Thyroid gland (tissue), 4 donors: ENCODE measurements around the gene MRPL12. TPM values are rescaled to one million over a fixed set of nuclear protein-coding genes. Genes with fewer than 3 reads are reported as not detected.

ENCODE experiments used
- DNase-seq, 2 donors: peaks; one replicate each; pipeline ENCODE4 v3.0.0-alpha.2; 2019
- H3K27ac ChIP-seq, 3 donors: fragments of 200-600 bp; sonication (generic); 1 replicate in 2 of 3; 2 replicates in 1 of 3; pipeline ENCODE4 v1.5.1; 2016 to 2019; ENCODE audit warnings: mild to moderate bottlenecking in 1 of 3, moderate library complexity in 1 of 3
- H3K27me3 ChIP-seq: fragments of 200-600 bp; sonication (generic); one replicate; pipeline ENCODE4 v1.5.1; 2019
- H3K36me3 ChIP-seq, 2 donors: fragments of 200-600 bp; sonication (generic); one replicate each; pipeline ENCODE4 v1.5.1; 2016 to 2019
- H3K4me1 ChIP-seq, 2 donors: fragments of 200-600 bp; sonication (generic); one replicate each; pipeline ENCODE4 v1.5.1; 2017 to 2019
- H3K4me3 ChIP-seq, 3 donors: fragments of 200-600 bp; sonication (generic); replicated peaks in 1 of 3; 1 replicate in 2 of 3; 2 replicates in 1 of 3; pipeline ENCODE4 v1.5.1; 2016; ENCODE audit warnings: mild to moderate bottlenecking in 1 of 3
- H3K9me3 ChIP-seq: fragments of 200-600 bp; sonication (generic); one replicate; pipeline ENCODE4 v1.5.1; 2017
- CTCF ChIP-seq, 6 experiments: fragments of 200-600 bp in 3 of 6; fragments of 450-650 bp in 3 of 6; sonication (generic) in 3 of 6; IDR thresholded peaks; one replicate each; pipeline ENCODE4 v1.5.1; 2016 to 2019; ENCODE audit warnings: antibody characterized with exemption in 6 of 6, mild to moderate bottlenecking in 2 of 6, inconsistent platforms in 1 of 6, moderate library complexity in 1 of 6
- POLR2A ChIP-seq, 2 donors: fragments of 450-650 bp; IDR thresholded peaks; one replicate each; pipeline ENCODE4 v1.6.1; 2017; ENCODE audit warnings: antibody characterized with exemption in 2 of 2, mild to moderate bottlenecking in 2 of 2, moderate library complexity in 1 of 2
- WGBS, 2 donors: methylation state at CpG; one replicate each; pipeline ENCODE4 v1.1.5; 2017; 5-methylcytosine and 5-hydroxymethylcytosine counted together
- intact Hi-C: fragments of 100-400 bp; cut with DNase I; formaldehyde crosslinking; loops from one replicate; pipeline ENCODE4 v1.15.1; 2023
- total RNA-seq, 4 donors: library from RNA; depleted of rRNA; stranded (reverse); fragments of >200 nt; gene quantifications; one replicate each; pipeline ENCODE4 v1.2.3, GENCODE V29; 2016

MRPL12 gene
- total RNA-seq, 4 donors from 2014 or later, result 30.7 to 89.3 (median 46.4) TPM

DNA sequence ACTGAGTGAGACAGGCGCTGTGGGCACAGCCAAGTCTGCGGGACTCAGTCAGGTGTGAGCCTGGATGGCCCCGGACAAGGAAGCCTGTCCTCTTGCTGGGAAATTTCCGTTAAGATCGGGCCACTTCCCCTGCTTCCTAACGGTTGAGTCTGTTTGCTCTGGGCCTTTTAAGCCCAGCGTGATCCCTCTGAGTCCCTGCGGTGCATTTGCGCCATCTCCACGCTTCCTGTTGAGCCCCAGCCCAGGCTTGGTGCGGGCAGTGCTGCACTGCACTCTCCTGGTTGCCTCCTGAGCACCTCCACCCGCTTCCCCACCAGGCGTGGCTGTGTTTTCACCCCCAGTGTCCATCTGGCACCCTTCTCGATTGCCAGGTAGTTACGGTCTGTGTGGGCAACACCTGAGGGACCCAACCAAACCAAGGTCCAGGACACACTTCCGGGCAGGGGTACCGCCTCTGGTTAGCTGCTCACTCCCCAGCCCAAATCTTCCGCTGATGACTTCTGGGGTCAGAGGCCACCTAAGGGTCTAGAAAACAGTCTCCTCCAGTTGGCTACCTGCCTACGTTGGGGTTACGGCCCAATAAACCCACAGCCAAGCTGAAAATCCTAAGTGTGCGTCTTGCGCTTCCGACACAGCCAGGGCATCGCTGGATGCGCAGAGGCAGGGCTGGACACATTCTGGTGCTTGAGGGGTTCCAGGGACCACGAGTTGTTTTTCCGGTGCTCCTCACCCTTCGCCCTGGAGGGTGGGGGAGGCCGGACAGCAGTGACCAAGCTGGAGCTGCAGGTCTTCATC, 7.5 kb downstream of the MRPL12 start:
- WGBS, 2 donors, result 13 to 21% methylated on average over 11 to 25 of the region's 29 CpGs
- peak in 1 of 2 donors; percentile 32 for DNase-seq
- Histone ChIP-seq H3K4me1 (peaks cover 23 to 27% of the 10 kb centered on the region in 2 donors), H3K4me3 (no peak overlapping the region), H3K27me3 (no peaks in the 10 kb centered on the region), H3K9me3 (no peaks in the 10 kb centered on the region), H3K36me3 (peaks cover 10 to 13% of the 10 kb centered on the region in 2 donors), H3K27ac (no peak overlapping the region)
- intact Hi-C loops, result loop anchor here (5.0 kb wide), 1 partner anchor 147 kb away; no protein-coding TSS in a partner anchor
- TF ChIP-seq CTCF (IDR thresholded peaks at IDR 0.05) (no peak), POLR2A (IDR thresholded peaks at IDR 0.05) (no peak)

- H3K9me3 ChIP-seq, result no peaks in the 10 kb centered on the region
- peaks cover 23 to 27% of the 10 kb centered on the region in 2 donors for H3K4me1 ChIP-seq
- H3K36me3 ChIP-seq, result peaks cover 5 to 8% of the 10 kb centered on the region in 2 donors
- peak within 1 kb of the TSS; percentile 42 to 78 (median 65) for H3K4me3 ChIP-seq
- peak within 1 kb of the TSS in 1 of 3 donors; percentile 59 for H3K27ac ChIP-seq
- peak; percentile 89 to 90 for DNase-seq
- 0% methylated on average over 1 to 6 of the region's 89 CpGs for WGBS, 2 donors
- TF ChIP-seq POLR2A (IDR thresholded peaks at IDR 0.05) (peak in 1 of 2 donors; percentile 53), CTCF (IDR thresholded peaks at IDR 0.05) (peak in 2 of 6 experiments; percentile 8 to 15)
- intact Hi-C loops, result loop anchor here (5.0 kb wide), 1 partner anchor 145 kb away; no protein-coding TSS in a partner anchor
- no peaks in the 10 kb centered on the region for H3K27me3 ChIP-seq
These were observed 8.8 kb downstream of the MRPL12 start, which contains the start of gene SLC25A10 for GRCh38 chr17:81711814-81712467. TSS of gene SLC25A10 (plus strand) at chr17:81712284. CDS start at chr17:81712427, 143 bp downstream.

DNA sequence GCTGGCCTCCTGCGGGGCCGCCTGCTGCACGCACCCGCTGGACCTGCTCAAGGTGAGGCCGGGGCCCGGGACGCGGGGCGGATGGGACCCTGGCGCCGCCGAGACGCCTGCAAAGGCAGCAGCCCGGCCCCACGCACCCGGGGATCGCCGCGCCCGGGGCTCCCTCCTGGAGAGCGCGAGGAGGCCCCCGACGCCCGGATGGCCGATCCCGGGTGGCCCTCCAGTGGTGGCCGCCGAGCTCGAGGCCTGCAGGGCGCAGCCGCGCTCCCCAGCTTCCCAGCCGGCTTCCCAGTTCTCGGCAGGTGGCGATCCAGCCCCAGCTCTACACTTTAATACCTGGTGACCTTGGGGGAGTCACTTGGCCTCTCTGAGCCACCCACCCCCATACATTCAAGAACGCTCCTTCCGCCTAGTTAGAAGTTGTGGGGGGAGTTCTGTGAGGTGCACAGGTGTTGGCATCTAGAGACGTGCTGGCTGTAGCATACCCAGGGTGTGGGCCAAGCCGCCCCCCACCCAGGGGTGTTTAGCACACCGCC, 9.4 kb downstream of the MRPL12 start:
- Histone ChIP-seq H3K36me3 (peaks cover 0 to 2% of the 10 kb centered on the region in 2 donors), H3K4me1 (peaks cover 23 to 27% of the 10 kb centered on the region in 2 donors), H3K27ac (no peak overlapping the region), H3K4me3 (peak overlapping the region; percentile 42 to 78 (median 65)), H3K27me3 (no peaks in the 10 kb centered on the region), H3K9me3 (no peaks in the 10 kb centered on the region)
- peak; percentile 45 to 52 for DNase-seq
- intact Hi-C loops, result loop anchor here (5.0 kb wide), 1 partner anchor 145 kb away; no protein-coding TSS in a partner anchor
- peak in 1 of 6 experiments; percentile 16 for TF ChIP-seq CTCF (IDR thresholded peaks at IDR 0.05)
- TF ChIP-seq POLR2A (IDR thresholded peaks at IDR 0.05), result no peak
- 0% methylated on average over 2 of the region's 41 CpGs; no CpG with 5 or more reads in 1 of the 2 donors for WGBS, 2 donors

GRCh38 chr17:81713004-81713555, 9.9 kb downstream of the MRPL12 start:
- H3K4me1 ChIP-seq, result peaks cover 23 to 27% of the 10 kb centered on the region in 2 donors
- intact Hi-C loops, result loop anchor here (5.0 kb wide), 1 partner anchor 144 kb away; no protein-coding TSS in a partner anchor
- no peaks in the 10 kb centered on the region for H3K36me3 ChIP-seq
- no peak for TF ChIP-seq CTCF (IDR thresholded peaks at IDR 0.05)
- TF ChIP-seq POLR2A (IDR thresholded peaks at IDR 0.05), result no peak
- no peaks in the 10 kb centered on the region for H3K9me3 ChIP-seq
- H3K27ac ChIP-seq, result no peak overlapping the region
- peak in 1 of 2 donors; percentile 22 for DNase-seq
- WGBS, 2 donors, result 31 to 58% methylated on average over 10 to 11 of the region's 18 CpGs
- H3K27me3 ChIP-seq, result no peaks in the 10 kb centered on the region
- peak overlapping the region in 1 of 3 donors; percentile 78 for H3K4me3 ChIP-seq
